ENCODE measurements around the gene RNF148.
"Not testable (repeated sequence)": the region's sequence is repeated elsewhere in the genome, so short reads cannot be mapped to it uniquely, and the experiment has no call there.

Gene RNF148

GRCh38 chr7:122691569-122692235, 11.0 kb downstream of the RNF148 start:
- no peak for DNase-seq (ENCODE audit: low read depth, low spot score)

GRCh38 chr7:122689346-122690109, 13.2 kb downstream of the RNF148 start:
- DNase-seq (ENCODE audit: low read depth, low spot score): no peak

DNA sequence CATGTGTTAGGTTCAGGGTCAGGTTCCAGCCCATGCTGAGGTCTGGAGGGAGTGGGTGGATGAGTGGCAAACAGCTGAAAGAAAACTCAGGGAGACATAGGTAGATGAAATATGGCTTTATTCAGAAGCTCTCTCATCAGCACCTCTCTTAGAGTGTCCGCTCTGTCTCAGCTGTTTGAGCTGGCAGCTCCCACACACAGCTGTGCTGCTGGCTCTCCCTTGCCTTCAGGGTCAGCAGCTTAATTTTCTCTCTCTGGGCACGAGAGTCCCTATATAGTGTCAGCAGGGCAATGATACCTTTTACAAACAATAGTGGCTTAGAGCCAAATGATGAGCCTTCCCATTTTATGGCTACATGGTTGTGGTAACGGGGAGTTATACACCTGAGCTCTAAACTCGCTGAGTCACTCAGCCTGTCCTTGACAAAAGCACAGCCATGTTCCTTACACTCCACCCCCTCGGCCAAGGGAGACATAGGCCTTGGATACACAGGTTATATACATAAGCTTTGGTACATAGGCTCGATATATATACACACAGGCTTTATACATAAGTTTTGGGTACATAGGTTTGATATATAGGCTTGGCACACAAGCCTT, 14.2 kb downstream of the RNF148 start:
- no peak for DNase-seq (ENCODE audit: low read depth, low spot score)

DNA sequence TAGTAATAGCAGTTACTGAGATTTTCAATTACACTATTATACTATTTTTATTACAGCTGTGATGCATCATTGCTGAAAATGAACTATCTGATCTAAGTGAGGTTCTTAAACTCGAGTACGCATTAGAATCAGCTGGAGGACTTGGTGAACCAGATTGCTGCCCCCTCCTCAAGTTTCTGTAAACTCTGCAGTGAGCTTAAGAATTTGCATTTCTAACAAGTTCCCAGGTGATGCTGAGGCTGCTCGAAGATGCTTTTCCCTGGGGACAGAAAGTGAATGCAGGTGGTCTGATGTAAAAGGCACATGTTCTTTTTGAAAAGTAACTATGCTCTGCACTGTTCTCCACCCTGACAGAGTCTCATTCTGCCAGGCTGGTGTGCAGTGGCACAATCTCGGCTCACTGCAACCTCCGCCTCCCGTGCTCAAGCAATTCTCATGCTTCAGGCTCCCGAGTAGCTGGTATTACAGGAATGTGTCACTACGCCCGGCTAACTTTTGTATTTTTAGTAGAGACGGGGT, 16.3 kb downstream of the RNF148 start:
- DNase-seq (ENCODE audit: low read depth, low spot score): no peak

GRCh38 chr7:122684504-122684903, 18.2 kb downstream of the RNF148 start:
- no peak for DNase-seq (ENCODE audit: low read depth, low spot score)

GRCh38 chr7:122682815-122683550, 19.7 kb downstream of the RNF148 start:
- no peak for DNase-seq (ENCODE audit: low read depth, low spot score)

DNA sequence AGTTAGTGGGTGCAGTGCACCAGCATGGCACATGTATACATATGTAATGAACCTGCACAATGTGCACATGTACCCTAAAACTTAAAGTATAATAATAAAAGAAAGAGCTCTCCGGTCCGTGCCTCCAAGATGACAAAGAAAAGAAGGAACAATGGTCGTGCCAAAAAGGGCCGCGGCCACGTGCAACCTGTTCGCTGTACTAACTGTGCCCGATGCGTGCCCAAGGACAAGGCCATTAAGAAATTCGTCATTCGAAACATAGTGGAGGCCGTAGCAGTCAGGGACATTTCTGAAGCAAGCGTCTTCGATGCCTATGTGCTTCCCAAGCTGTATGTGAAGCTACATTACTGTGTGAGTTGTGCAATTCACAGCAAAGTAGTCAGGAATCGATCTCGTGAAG, 21.5 kb downstream of the RNF148 start:
- not testable (repeated sequence) for DNase-seq (ENCODE audit: low read depth, low spot score)

GRCh38 chr7:122679813-122680212, 22.9 kb downstream of the RNF148 start:
- no peak for DNase-seq (ENCODE audit: low read depth, low spot score)

GRCh38 chr7:122679269-122679709, 23.4 kb downstream of the RNF148 start:
- DNase-seq (ENCODE audit: low read depth, low spot score): not testable (repeated sequence)

GRCh38 chr7:122677149-122677548, 25.6 kb downstream of the RNF148 start:
- DNase-seq (ENCODE audit: low read depth, low spot score): no peak

GRCh38 chr7:122676466-122676865, 26.3 kb downstream of the RNF148 start:
- no peak for DNase-seq (ENCODE audit: low read depth, low spot score)

DNA sequence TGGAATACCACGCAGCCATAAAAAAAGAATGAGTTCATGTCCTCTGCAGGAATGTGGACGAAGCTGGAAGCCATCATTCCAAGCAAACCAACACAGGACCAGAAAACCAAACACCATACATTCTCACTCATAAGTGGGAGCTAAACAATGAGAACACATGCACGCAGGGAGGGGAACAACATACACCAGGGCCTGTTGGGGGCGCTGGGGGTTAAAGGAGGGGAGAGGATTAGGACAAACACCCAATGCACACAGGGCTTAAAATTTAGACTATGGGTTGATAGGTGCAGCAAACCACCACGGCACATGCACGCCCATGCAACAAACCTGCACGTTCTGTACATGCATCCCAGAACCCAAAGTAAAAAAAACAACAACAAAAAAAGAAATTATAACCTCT, 27.1 kb downstream of the RNF148 start:
- DNase-seq (ENCODE audit: low read depth, low spot score): no peak

GRCh38 chr7:122675011-122675410, 27.7 kb downstream of the RNF148 start:
- no peak for DNase-seq (ENCODE audit: low read depth, low spot score)

- peak; percentile 50 for DNase-seq (ENCODE audit: low read depth, low spot score)
Measured at GRCh38 chr7:122674502-122674901, 28.2 kb downstream of the RNF148 start.

DNA sequence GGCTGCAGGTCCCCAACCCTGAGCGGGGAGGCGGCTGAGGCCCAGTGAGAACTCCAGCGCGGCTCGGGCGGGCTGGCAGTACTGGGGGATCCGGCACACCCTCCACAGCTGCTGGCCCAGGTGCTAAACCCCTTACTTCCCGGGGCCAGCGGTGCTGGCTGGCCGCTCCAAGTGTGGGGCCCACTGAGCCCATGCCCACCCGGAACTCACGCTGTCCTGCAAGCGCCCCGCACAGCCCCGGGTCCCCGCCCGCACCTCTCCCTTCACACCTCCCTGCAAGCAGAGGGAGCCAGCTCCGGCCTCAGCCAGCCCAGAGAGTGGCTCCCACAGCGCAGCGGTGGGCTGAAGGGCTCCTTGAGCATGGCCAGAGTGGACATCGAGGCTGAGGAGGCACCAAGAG, 28.8 kb downstream of the RNF148 start:
- no peak for DNase-seq (ENCODE audit: low read depth, low spot score)

DNA sequence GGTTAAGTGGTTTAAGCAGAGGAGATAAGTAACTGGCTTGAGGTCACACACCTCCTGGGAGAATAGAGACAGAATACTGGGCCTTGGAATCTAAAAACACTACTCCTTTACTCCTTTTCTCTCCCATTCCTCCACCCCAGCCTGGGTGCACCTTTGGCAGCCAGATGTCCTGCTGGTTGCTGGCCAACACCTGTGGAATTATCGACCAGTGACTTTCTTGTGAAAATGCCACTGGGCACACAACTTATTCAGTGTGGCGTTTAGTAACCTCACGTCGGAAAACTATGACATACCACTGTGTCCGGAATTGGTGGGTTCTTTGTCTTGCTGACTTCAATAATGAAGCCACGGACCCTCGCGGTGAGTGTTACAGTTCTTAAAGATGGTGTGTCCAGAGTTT, 30.2 kb downstream of the RNF148 start:
- DNase-seq (ENCODE audit: low read depth, low spot score): no peak

DNA sequence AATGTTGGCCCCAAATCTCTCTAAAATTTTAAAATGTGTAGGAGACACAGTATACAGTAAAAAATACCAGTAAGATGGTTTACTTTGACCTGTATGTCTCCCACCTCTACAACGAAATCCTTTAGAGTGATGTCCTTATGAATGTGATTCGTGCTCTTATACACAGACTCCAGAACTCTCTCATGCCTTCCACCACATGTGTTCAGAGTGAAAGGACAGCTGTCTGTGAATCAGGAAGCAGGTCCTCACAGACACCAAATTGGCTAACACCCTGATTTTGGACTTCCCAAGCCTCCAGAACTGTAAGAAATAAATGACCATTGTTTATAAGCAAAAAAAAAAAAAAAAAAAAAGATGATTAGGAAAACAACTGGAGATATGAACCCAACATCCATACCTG, 39.0 kb downstream of the RNF148 start:
- DNase-seq (ENCODE audit: low read depth, low spot score): no peak

GRCh38 chr7:122658856-122659255, 43.9 kb downstream of the RNF148 start:
- no peak for DNase-seq (ENCODE audit: low read depth, low spot score)

GRCh38 chr7:122653685-122654084, 49.0 kb downstream of the RNF148 start:
- DNase-seq (ENCODE audit: low read depth, low spot score): no peak

- DNase-seq (ENCODE audit: low read depth, low spot score): no peak
Measured at GRCh38 chr7:122652876-122653275, 49.8 kb downstream of the RNF148 start.

Measured in smooth muscle cell of the brain vasculature (primary cell).